ENCODE measurements around the gene STIM2.

The STIM2 gene

DNA sequence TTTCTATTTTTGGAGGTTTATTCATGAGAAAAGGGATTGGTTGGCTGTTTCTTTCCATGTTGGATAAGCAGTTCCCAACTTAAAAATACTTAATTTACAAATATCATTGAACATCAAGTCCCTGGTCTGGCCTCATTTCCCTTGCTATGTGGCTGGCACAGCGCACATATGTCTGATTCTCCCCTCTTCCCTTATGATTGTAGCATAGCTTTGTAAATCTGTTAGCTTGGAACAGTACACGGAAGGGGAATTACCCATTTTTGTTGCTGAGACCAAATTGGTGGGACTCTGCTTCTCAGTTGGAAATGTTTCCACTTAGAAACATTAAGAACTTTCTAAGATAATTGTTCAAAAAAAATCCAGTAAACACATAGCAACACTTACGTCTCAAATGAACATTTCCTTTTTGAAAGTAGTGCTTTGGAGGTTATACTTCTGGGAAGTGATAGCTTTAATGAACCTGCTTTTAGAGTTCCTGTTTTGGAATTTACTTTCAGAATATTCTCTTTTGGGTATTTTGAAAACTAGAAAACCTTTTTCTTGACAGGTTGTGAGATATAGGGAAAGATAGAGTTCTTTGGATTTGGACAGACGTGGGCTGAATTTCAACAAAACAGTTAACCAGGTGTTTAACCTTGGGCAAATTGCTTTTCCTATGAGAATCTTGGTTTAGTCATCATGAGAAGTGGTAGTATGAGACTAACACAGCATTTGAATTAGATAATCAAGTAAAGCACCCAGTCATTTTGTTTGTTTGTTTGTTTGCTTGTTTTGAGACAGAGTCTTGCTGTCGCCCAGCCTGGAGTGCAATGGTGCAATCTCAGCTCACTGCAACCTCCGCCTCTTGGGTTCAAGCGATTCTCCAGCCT is 47.3 kb downstream of the STIM2 start:
- DNase-seq, result no peak

DNA sequence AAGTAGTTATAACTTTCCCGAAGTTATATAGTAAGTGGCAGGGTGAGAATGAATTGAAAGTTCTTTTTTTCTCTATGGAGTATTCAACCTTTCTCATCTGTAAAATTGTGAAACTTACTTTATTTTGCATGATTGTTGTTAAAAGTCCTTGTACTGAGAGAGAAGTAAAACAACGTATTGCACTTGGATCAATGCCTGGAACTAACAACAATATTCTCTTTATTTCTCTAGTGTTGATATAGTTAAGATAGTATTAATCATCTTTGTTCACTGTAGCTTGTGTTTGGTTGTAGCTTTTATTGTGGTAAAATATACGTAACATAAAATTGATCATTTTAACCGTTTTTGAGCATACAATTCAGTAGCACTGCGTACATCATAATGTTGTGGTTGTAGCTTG is 48.7 kb downstream of the STIM2 start:
- DNase-seq, result no peak

DNA sequence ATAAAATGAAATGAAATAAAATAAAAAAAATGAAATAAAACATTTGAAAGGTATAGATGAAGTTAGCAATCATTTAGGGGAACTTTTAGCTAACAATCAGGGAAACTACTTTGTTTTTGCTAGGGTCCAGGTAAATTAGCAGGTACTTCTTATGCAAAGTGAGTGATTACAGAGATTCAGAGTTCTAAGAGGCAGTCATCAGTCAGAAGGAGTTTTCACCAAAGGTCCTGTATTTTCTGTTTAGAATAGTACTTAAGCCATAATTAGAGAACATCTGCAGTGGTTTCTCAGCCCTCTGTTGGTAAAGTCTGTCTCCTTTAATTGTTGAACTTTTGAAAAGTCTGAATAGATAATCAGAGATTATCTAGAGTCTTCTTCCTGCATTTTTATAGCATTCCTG is 50.6 kb downstream of the STIM2 start:
- no peak for DNase-seq

DNA sequence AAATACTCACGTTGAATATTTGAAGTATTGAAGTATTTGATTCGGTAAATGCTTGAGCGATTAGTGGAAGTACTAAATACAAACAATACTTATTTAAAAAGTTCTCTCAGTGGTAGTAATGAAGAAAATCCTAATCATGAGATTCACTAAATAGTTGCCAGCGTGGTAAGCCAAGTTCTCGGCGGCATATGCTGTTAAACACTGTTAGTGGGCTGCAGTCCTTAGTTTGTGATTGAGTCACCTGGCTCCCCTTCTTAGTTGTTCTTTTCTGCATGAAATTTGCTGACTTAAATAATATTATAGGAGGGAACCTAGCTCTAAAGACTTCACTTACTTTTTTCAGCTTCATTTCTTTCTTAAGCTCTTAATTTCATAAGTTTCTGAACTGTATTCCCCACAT is 51.4 kb downstream of the STIM2 start:
- no peak for DNase-seq

DNA sequence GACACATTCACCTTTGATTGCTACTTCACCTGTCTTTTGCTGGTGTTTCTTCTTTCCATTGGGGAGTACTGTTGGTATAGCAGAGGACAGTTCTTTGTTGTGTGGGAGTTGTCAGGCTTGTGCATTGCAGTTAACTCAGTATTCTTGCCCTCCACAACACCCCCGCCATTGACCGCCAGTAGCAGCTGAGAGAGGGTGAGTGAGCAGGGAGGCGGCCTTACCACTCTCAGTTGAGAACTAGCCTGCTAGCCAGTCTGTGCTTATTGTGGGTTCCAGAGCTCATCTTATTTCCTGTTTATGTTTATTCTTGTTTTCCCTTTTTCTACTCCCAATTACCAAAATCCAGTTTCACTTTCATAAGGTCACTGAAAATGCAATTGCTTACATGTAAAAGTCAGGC is 52.2 kb downstream of the STIM2 start:
- no peak for DNase-seq

DNA sequence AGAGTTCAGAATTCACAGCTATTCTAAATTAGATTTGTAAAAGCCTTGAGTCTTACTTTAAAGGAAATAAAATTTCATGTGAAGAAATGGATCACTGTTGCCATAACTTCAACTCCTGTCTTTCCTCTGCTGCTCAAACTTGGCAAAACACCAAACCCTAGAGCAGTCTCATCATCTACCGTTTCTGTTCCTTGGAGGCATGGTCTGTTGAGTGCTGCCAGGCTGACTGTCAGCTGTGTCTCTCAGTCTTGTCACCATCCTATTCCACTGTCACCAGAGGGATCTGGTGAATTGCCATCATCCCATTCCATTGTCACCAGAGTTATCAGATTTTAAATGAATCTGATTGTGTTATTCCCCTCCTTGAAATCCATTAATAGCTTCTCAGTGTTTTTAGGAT is 55.6 kb downstream of the STIM2 start:
- no peak for DNase-seq

DNA sequence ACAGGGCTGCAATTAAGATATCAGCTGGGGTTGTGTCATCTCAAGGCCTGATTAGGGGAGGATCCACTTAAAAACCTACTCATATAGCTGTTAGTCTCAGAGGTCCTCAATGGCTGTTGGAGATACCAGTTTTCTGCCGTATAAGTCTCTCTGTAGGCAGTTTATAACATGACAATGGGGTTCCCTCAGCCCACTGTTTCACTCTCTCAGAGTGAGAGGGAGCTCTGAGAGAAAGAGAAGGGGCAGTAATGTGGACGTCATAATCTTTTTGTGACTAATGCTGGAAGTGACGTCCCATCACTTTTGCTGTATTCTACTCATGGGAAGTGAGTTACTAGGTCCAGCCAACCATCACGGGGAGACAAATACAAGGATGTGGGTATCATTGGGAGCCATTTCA is 70.3 kb downstream of the STIM2 start:
- no peak for DNase-seq

DNA sequence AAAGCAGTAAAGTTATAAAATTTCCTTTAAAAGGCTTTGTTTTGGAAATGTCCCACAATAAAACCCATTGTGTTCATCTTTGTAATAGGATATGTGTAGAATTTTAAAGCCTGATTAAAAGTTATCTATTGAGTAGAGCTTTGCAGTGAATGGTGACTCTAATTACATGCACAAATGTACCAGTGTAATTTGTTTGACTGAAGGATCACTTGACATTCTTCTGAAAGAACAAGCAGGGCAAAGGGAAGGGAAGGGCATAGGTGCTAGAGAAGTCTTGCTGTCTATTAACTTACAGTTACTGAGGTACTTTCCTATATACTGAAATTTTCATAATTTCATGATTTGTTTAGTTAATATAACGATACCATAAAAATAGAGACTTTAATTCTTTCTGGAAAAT is 70.8 kb downstream of the STIM2 start:
- DNase-seq, result no peak

DNA sequence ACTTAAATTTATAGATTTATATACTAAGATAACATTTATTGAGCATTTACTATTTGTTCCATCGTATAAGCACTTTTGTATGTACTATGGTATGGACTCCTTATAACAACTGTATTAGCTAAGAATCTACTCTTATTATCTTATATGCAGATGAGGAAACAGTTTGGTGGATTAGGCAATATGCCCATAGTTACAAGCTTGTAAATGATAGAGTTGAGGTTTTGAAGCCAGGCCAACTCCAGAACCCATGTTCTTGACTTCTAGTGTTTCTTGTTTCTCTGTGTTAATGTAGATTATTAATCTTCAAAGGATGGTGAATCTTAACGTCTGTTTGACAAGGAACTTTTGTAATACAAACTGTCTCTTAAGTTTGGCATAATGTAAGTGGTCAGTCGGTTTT is 71.3 kb downstream of the STIM2 start:
- no peak for DNase-seq

DNA sequence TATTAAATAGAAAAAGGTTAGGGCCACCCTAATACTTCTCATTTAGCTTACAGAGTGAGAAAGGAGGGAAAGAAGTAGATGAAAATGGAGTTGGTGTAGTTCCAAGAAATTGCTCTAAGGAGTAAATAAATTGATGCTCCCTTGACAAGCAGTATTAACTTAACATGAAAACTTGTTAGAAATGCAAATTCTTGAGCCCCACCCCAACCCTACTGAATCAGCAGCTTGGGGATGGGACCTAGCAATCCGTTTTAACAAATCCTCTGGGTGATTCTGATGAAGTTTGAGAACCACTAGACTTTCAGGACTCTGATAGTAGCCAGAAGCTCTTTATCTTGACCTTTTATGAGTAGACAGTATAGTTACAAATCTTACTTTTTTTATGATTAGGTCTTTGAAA is 74.8 kb downstream of the STIM2 start:
- DNase-seq, result no peak

DNA sequence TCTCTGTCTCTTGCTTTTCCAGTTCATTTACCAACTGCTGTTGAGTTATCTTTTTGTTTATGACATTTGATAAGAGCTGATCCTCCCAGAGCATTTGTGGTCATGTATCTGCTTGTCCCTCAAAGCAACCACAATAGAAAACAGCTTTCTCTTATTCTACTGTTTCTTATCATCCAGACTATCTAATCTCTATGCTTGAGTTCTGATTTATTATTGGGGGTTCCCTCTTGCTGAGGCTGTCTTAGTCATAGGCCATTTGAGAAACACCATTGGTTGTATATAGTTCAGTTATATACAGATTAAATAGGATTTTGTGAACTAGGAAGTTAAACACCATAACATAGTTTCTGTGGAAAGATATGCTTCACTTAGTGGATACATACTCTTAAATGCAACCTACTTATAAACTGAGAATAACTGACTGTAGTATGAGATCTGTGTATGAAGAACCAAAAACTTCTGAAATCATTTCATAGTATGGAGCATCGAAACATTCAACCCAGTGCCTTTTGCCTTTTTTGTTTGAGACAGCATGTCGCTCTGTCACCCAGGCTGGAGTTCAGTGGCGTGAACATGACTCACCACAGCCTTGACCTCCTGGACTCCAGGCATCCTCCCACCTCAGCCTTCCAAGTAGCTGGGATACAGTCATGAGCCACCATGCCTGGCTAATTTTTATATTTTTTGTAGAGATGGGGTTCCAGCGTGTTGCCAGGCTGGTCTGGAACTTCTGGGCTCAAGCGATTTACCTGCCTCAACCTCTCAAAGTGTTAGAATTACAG is 75.8 kb downstream of the STIM2 start:
- DNase-seq, result no peak

DNA sequence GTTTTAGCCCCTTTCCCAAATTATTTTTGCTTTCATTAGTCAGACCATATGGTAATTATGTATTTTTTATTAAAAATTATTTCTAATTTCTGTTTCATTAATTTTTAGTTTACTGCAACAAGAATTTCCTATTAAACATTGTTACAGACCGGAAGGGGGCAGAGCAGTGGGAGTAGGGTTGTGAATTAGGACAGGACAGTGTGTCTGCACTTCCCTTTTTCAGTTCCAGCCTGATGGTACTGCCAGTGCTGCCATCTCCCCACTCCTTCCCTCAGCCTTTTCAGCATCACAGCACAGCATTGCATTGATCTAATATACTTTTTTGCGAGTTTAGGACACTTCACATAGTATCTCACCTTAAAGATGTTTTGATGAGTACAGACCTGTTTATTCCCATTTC is 76.5 kb downstream of the STIM2 start:
- DNase-seq, result no peak

DNA sequence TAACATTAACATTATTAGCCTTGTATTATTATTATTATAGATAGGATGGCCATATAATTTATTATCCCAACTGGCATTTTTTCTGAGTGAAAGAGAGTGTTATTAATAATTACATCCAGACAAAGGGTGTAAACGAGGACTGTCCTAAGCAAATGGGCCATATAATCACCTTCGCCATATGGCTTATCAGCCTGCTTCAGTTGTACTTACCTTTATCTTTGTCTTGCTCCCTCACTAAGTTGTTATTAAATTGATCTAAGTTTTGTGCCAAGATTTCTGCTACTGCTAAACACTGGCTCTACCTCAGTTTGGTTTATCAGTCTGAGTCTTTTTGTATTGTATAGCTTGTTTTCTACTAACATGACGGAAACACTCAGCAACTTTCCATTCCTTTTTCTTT is 76.9 kb downstream of the STIM2 start:
- no peak for DNase-seq

DNA sequence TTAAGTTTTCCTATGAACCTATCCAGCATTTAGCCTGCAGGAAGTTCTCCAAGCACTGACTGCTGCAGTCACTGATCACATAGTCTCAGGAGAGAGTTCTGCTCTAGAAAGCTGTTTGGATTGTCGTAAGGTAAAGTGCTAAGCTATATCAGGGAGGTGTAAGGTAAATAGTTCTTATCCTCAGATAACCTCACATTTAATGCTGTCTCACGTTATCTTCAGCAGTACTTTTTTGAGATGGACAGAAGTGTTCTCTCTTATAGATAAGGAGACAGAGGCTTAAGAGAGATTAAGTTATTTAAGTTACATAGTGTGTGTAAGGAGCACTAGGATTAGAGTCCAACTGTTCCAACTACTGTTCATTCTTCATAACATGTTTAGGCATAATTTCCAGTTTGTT is 77.9 kb downstream of the STIM2 start:
- DNase-seq, result no peak

DNA sequence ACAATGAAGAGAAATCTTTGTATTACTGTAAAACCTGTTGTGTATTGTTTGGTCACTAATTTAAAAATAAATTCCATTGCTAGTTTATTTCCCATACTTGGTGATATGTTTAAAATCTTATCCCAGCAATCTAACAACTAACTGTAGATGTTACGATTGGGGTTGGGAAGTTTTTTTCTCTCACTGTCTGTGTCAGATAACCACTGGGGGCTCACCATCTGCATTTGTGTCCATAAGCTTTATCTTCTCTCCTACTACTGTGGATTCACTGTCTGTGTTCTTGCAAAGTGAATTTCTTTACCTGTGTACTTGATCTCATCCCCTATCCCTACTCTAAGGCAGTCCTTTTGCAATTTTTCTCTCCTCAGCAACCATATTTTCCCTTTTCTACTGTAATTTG is 81.3 kb downstream of the STIM2 start:
- no peak for DNase-seq

DNA sequence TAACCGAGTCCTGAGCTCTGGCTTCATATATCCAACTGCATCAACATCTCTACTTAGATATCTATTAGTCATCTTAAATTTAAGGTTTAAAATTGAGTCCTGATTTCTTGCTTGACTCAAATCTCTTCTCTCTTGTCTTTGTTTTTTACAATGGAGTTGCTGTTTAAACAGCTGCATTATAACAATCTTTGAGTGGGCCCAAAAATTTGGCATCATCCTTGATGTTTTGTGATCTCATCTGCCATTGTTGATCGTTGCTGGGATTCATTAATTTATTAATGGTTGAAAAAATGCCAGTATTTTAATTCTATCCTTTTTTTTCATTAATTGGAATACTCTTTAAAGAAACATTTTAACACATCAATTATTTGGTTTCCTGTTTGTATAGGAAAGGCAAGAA is 82.2 kb downstream of the STIM2 start:
- DNase-seq, result no peak

DNA sequence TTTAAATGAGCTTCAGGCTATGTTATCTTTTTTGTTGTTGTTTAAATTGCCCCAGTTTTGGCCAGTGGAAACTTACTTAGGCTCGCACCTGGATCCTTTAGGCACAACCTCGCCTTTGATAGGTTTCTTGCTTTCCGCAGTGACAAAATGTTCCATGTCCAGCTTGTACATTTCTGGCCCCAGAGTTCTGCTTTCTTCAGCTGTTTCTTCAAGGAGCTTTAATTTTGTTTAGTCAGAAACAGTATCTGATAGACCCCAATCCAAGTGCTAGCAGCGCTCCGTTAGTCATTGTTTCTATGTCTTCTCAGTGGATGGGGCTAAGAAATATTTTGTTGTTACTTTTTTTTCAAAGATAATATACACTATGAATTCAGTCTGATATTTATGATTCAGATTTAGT is 82.8 kb downstream of the STIM2 start:
- DNase-seq, result no peak

DNA sequence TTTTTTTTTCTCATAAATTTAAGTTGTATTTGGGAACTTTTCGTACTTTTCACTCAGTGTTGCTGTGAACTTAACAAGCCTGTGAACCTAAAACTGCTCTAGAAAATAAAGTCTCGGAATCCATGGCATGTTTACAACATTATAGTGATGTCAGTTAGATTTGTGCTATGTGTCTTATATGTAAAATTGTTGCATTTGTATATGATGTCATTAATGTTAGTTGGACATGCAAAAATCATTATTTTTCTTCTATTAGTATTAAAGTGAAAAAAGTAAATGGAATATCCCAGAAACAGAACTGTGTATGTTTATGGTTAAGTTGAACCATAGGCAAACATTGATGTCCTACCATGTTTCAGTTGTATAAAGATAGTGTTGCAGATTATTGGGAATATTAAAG is 85.2 kb downstream of the STIM2 start:
- DNase-seq, result no peak

DNA sequence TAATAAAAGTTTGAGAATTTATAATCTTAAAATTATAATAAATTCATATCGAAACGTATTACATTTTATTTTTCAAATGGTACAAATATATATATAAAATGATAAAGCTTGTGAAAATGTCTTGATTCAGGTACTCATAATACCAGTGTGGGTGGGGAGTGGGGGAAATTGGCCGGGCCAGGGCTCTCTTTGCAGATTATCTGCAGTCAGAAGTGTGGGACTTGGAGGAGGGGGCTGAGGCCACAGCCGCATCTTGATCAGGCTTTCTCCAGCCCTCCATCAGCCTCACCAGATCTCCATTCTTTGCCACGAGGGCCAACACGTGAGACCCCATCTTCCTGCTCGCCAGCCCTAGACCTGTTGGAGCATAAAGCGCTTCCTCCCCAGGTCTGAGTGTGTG is 86.7 kb downstream of the STIM2 start:
- no peak for DNase-seq

DNA sequence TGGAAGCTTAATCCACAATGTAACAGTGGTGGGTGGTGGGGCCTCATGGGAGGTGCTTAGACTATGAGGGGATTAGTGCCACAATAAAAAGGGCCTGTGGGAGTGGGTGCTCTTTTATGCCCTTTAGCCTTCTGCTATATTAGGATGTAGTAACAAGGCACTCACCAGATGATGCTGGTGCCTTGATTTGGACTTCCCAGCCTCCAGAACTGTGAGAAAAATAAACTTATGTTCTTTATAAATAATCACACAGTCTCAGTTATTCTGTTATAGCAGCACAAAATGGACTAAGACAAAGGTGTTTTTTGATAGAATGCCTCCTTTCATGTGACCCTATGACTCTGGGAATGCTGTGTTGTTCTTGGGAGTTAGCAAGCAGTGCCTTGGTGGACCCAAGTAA is 89.8 kb downstream of the STIM2 start:
- no peak for DNase-seq

DNA sequence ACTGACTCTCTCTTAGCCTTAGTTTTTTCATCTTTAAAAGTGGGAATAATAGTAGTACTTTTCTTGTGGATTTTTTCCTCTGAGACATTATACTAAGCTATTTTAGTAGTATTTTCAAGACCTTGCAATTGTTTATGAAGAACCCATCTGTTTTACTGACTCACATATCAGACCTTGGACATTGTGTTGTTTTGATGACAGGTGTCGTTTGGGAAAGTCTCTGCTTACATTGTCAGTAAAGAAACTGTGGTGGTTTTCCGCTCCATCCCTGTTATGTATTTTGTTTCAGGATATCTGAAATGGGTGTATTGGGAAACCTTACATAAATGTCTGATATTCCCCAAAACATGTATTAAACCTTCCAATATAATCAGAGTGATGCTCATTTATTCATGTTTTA is 92.2 kb downstream of the STIM2 start:
- no peak for DNase-seq

DNA sequence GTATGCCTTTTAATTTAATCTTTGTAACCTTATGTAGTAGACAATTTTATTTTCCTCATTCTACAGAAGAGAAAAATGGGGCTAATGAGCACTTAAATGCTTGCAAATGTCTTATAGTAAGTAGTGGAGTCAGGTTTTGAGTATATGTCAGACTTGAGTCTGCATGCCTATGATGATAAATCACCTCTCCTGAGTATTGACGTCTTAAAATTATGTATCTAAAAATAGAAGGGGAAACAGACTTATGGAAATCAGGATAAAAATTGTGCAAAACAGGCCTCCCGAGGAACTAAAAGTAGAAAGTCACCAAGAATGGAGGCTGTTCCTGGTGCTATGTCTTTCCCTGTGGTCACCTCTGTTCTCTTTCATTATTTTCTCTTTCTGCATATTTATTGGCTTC is 92.7 kb downstream of the STIM2 start:
- DNase-seq, result no peak

DNA sequence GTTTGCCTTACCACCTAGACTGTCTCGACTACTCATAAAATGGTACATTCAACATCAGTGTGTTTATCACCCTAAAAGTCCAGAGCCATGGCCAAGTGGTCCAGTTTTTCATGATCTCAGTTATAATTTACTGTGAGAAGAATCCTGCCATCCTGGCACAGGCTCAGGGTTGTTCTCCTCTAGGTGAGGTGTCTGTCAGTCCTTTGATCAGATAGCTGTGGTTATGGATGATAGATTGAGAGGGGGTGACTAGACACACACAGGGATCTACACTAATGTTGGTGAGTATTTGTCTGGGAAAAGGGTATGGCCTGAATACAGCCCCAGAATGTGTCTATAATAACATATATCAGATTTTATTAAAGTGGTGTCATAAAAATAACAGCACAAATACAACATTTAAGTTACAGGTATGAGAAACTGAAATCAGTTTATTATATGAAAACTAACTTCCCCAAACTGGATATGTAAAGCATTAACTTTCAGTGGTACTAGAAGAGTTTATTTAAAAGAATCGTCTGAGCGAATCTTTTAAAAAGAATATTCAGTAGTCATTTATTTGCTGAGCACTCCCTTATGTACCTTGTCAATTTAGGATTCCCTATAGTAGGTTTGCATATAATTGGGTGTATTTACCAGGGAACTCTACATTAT is 93.3 kb downstream of the STIM2 start:
- DNase-seq, result no peak

DNA sequence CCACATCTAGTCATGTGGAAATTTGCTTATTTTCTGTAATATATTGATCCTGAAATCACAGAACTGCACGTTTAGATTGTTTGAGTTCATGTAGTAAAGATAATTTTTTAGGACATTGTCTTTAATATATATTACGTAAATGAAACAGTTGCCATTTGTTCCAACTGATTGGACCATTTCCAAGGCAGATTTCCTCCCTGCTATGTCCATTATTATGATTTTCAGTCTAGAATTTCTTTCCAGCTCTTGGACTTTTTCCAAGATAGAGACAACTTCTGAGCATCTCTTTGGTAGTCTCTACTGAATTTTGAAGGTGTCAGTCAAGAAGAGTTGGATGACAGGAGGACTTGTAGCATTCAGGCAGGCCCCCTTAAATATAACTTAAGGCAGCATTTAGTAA is 94.6 kb downstream of the STIM2 start:
- no peak for DNase-seq

All from eye (tissue), 1 donor.